HCT116 (cell line): ENCODE results near the gene MBOAT1. TPM values are rescaled to one million over a fixed set of nuclear protein-coding genes. Genes with fewer than 3 reads are reported as not detected.

Experiments
- ATAC-seq: fragments of 200-7000 bp; cut with Tn5 transposase; 2 replicates; pipeline ENCODE4 v1.9.1; 2020; ENCODE audit warnings: mild to moderate bottlenecking, moderate library complexity
- BruUV-seq: library from RNA; stranded (reverse); fragments of 400-500 nt; replicated peaks from 2 replicates; lab custom pipeline; 2021; lab: Mats Ljungman, UMichigan
- CTCF ChIA-PET: fragments of 300-600 bp; sonication (Branson Sonifier 250); formaldehyde crosslinking; loops from one replicate; lab custom pipeline; 2021; ENCODE audit warnings: antibody characterized with exemption; lab: Charles Lee
- POLR2A ChIA-PET: fragments of 300-600, 350-600 bp; sonication (Branson Sonifier 250); formaldehyde crosslinking; loops from one replicate; lab custom pipeline; 2021; ENCODE audit warnings: antibody characterized with exemption; lab: Charles Lee
- RAD21 ChIA-PET, 2 experiments: fragments of 300-600 bp; sonication (Branson Sonifier 250); formaldehyde crosslinking; loops; one replicate each; lab custom pipeline; 2023; ENCODE audit warnings: low total read pairs in 2 of 2; ENCODE audit not compliant: uncharacterized antibody in 2 of 2, unreplicated experiment in 2 of 2, low non-redundant PET in 1 of 2; lab: Charles Lee
- DNase-seq: peaks from one replicate; pipeline ENCODE4 v3.0.0-alpha.2; 2010; ENCODE audit warnings: low read depth, low spot score
- H2AFZ ChIP-seq: fragments of 200-600 bp; shearing (Covaris generic), sonication (generic); 2 replicates; pipeline ENCODE4 v1.6.1; 2017; ENCODE audit warnings: low read depth, mixed run types, mixed read lengths, antibody characterized with exemption, low read length; ENCODE audit not compliant: poor library complexity, severe bottlenecking
- H3K27ac ChIP-seq: 2 replicates; pipeline ENCODE4 v1.5.1; 2012; ENCODE audit warnings: low read depth, low read length
- H3K27me3 ChIP-seq: fragments of 200-600 bp; sonication (generic); 2 replicates; pipeline ENCODE4 v1.6.1; 2016; ENCODE audit warnings: mixed run types, low read length, mixed read lengths; ENCODE audit not compliant: insufficient read depth
- H3K36me3 ChIP-seq, 2 experiments: fragments of 200-500 bp in 1 of 2; fragments of 200-600 bp in 1 of 2; sonication (Bioruptor generic) in 1 of 2; sonication (generic) in 1 of 2; 2 replicates each; pipeline versions ENCODE4 v1.5.1 to v1.6.1; 2014 to 2016; ENCODE audit warnings: low read length in 2 of 2, inconsistent platforms in 1 of 2, mixed read lengths in 1 of 2, mixed run types in 1 of 2; ENCODE audit not compliant: insufficient read depth in 2 of 2, control insufficient read depth in 1 of 2
- H3K4me1 ChIP-seq, 2 experiments: fragments of 200-600 bp in 1 of 2; sonication (generic) in 1 of 2; 2 replicates each; pipeline versions ENCODE4 v1.5.1 to v1.6.1; 2012 to 2017; ENCODE audit warnings: low read length in 2 of 2, inconsistent platforms in 1 of 2, mild to moderate bottlenecking in 1 of 2, mixed read lengths in 1 of 2, mixed run types in 1 of 2, moderate library complexity in 1 of 2; ENCODE audit not compliant: insufficient read depth in 2 of 2, control insufficient read depth in 1 of 2
- H3K4me2 ChIP-seq: fragments of 200-600 bp; sonication (generic); 2 replicates; pipeline ENCODE4 v1.6.1; 2017; ENCODE audit warnings: mixed run types, low read length, mixed read lengths
- H3K4me3 ChIP-seq, 2 experiments: fragments of 200-600 bp in 1 of 2; sonication (generic) in 1 of 2; replicated peaks in 1 of 2; 2 replicates each; pipeline ENCODE4 v1.5.1; 2011 to 2016; ENCODE audit warnings: low read length in 2 of 2, control low read depth in 1 of 2, low read depth in 1 of 2, mild to moderate bottlenecking in 1 of 2, mixed read lengths in 1 of 2, mixed run types in 1 of 2
- H3K79me2 ChIP-seq: fragments of 200-600 bp; sonication (generic); 2 replicates; pipeline ENCODE4 v1.6.1; 2017; ENCODE audit warnings: mild to moderate bottlenecking, mixed run types, low read length, moderate library complexity, mixed read lengths; ENCODE audit not compliant: insufficient read depth
- H3K9ac ChIP-seq: fragments of 200-600 bp; sonication (generic); 2 replicates; pipeline ENCODE4 v1.6.1; 2016; ENCODE audit warnings: low read length, mixed read lengths
- H3K9me2 ChIP-seq: fragments of 200-600 bp; sonication (generic), shearing (Covaris generic); 2 replicates; pipeline ENCODE4 v1.6.1; 2017; ENCODE audit warnings: mixed run types, mild to moderate bottlenecking, moderate library complexity; ENCODE audit not compliant: insufficient read depth
- H3K9me3 ChIP-seq, 2 experiments: fragments of 200-500 bp in 1 of 2; fragments of 200-600 bp in 1 of 2; sonication (Bioruptor generic) in 1 of 2; sonication (generic) in 1 of 2; 2 replicates each; pipeline ENCODE4 v1.6.1; 2014 to 2017; ENCODE audit warnings: low read length in 2 of 2, mixed read lengths in 2 of 2, inconsistent platforms in 1 of 2, low read depth in 1 of 2, mild to moderate bottlenecking in 1 of 2, mixed run types in 1 of 2, moderate library complexity in 1 of 2; ENCODE audit not compliant: control insufficient read depth in 1 of 2, insufficient read depth in 1 of 2
- H4K20me1 ChIP-seq: fragments of 200-600 bp; sonication (generic), shearing (Covaris generic); 2 replicates; pipeline ENCODE4 v1.6.1; 2017; ENCODE audit warnings: mixed run types, mild to moderate bottlenecking, moderate library complexity; ENCODE audit not compliant: insufficient read depth
- EZH2phosphoT487 ChIP-seq: fragments of 200-600 bp; IDR thresholded peaks from 2 replicates; pipeline ENCODE4 v1.6.1; 2018; ENCODE audit warnings: antibody characterized with exemption, borderline replicate concordance
- FOSL1 ChIP-seq: IDR thresholded peaks from 2 replicates; pipeline ENCODE4 v1.6.1; 2012; ENCODE audit warnings: low read depth
- POLR2A ChIP-seq: IDR thresholded peaks from 2 replicates; pipeline ENCODE4 v1.7.0; 2011; ENCODE audit warnings: borderline replicate concordance; ENCODE audit not compliant: insufficient read depth, insufficient read length; ENCODE audit errors: extremely low read depth
- POLR2AphosphoS5 ChIP-seq: IDR thresholded peaks from 2 replicates; pipeline ENCODE4 v1.6.1; 2011; ENCODE audit warnings: mild to moderate bottlenecking, low read depth, low read length, moderate library complexity
- SP1 ChIP-seq: IDR thresholded peaks from 2 replicates; pipeline ENCODE4 v1.6.1; 2012; ENCODE audit warnings: low read depth
- intact Hi-C: fragments of 100-400 bp; cut with micrococcal nuclease; formaldehyde crosslinking; loops from 2 replicates; pipeline ENCODE4 v1.10.0; 2022
- total RNA-seq: library from RNA; stranded (reverse); gene quantifications from one replicate; pipeline ENCODE4 v1.2.1, GENCODE V29; 2021; ENCODE audit not compliant: unreplicated experiment
- TF ChIP-seq, protein P1 (sequence below), 3 experiments: fragments of 200-600 bp in 1 of 3; sonication (generic) in 1 of 3; IDR thresholded peaks in 2 of 3; conservative IDR thresholded peaks in 1 of 3; 2 replicates each; pipeline ENCODE4 v1.5.1; 2012 to 2017; ENCODE audit warnings: low read depth in 2 of 3, low read length in 2 of 3, antibody characterized with exemption in 1 of 3, borderline replicate concordance in 1 of 3, control low read depth in 1 of 3, mild to moderate bottlenecking in 1 of 3, mixed read lengths in 1 of 3, mixed run types in 1 of 3, moderate library complexity in 1 of 3; ENCODE audit not compliant: insufficient read depth in 1 of 3
- TF ChIP-seq, protein P2 (sequence below): IDR thresholded peaks from 2 replicates; pipeline ENCODE4 v1.6.1; 2012; ENCODE audit warnings: low read depth

MBOAT1 gene
- total RNA-seq, 1 experiment from 2014 or later, result 11.7 TPM

DNA sequence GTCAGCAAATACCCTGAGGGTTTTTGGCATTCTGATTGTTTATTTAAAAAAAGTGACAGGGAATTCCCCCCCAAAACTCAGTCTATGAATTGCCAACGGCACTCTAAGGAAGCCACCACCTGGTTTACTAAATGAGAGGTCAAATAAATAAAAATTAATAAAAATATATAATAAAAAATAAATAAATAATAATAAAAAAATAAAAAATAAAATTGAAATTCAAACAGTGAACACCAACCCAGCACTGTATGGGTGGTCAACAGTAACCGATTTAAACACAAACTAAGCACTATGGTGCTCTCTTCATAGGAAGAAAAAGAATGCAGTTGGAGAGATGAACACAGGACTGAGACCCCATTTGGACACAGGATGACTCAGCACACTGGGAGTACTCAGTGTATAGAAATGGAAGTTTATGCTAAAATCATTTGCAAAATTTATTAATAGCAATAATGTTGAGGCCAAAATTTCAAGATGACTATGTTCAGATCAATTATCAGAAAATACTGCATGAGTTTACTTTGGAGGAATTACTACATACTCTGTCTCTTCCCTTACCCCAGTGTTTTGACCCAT lies 98.5 kb downstream of the MBOAT1 start:
- no peak for DNase-seq
- BruUV-seq, result no TSS peak
- TF ChIP-seq SP1 (no peak), POLR2AphosphoS5 (no peak), POLR2A (no peak), EZH2phosphoT487 (no peak), FOSL1 (no peak)
- TF ChIP-seq, protein P1, sequence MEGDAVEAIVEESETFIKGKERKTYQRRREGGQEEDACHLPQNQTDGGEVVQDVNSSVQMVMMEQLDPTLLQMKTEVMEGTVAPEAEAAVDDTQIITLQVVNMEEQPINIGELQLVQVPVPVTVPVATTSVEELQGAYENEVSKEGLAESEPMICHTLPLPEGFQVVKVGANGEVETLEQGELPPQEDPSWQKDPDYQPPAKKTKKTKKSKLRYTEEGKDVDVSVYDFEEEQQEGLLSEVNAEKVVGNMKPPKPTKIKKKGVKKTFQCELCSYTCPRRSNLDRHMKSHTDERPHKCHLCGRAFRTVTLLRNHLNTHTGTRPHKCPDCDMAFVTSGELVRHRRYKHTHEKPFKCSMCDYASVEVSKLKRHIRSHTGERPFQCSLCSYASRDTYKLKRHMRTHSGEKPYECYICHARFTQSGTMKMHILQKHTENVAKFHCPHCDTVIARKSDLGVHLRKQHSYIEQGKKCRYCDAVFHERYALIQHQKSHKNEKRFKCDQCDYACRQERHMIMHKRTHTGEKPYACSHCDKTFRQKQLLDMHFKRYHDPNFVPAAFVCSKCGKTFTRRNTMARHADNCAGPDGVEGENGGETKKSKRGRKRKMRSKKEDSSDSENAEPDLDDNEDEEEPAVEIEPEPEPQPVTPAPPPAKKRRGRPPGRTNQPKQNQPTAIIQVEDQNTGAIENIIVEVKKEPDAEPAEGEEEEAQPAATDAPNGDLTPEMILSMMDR (IDR thresholded peaks at IDR 0.05 in 2 of 3, conservative IDR thresholded peaks at IDR 0.05 in 1 of 3; ENCODE audit: borderline replicate concordance in 1 of 3, insufficient read depth in 1 of 3, low read depth in 2 of 3, low read length in 2 of 3), result no peak
- TF ChIP-seq, protein P2, sequence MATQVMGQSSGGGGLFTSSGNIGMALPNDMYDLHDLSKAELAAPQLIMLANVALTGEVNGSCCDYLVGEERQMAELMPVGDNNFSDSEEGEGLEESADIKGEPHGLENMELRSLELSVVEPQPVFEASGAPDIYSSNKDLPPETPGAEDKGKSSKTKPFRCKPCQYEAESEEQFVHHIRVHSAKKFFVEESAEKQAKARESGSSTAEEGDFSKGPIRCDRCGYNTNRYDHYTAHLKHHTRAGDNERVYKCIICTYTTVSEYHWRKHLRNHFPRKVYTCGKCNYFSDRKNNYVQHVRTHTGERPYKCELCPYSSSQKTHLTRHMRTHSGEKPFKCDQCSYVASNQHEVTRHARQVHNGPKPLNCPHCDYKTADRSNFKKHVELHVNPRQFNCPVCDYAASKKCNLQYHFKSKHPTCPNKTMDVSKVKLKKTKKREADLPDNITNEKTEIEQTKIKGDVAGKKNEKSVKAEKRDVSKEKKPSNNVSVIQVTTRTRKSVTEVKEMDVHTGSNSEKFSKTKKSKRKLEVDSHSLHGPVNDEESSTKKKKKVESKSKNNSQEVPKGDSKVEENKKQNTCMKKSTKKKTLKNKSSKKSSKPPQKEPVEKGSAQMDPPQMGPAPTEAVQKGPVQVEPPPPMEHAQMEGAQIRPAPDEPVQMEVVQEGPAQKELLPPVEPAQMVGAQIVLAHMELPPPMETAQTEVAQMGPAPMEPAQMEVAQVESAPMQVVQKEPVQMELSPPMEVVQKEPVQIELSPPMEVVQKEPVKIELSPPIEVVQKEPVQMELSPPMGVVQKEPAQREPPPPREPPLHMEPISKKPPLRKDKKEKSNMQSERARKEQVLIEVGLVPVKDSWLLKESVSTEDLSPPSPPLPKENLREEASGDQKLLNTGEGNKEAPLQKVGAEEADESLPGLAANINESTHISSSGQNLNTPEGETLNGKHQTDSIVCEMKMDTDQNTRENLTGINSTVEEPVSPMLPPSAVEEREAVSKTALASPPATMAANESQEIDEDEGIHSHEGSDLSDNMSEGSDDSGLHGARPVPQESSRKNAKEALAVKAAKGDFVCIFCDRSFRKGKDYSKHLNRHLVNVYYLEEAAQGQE, result no peak
- H3K79me2 ChIP-seq, result no peaks in the 10 kb centered on the region
- H3K9me3 ChIP-seq, result no peaks in the 10 kb centered on the region
- no peak for ATAC-seq
- no peak overlapping the region for H3K4me3 ChIP-seq
- peaks cover 0 to 7% of the 10 kb centered on the region in 2 experiments; a peak in 1 of 4 replicates for H3K4me1 ChIP-seq
- no peak overlapping the region for H2AFZ ChIP-seq
- ChIA-PET RAD21 (no interaction called here), CTCF (no interaction called here), POLR2A (no interaction called here)
- no peak overlapping the region for H3K27ac ChIP-seq
- no peaks in the 10 kb centered on the region for H3K27me3 ChIP-seq
- H3K9me2 ChIP-seq, result no peaks in the 10 kb centered on the region
- no peaks in the 10 kb centered on the region for H4K20me1 ChIP-seq
- no peak overlapping the region for H3K9ac ChIP-seq
- intact Hi-C loops, result no loop called here
- no peaks in the 10 kb centered on the region for H3K36me3 ChIP-seq
- H3K4me2 ChIP-seq, result no peak overlapping the region
